ENCODE results near the gene CLOCK.

Gene CLOCK

DNA sequence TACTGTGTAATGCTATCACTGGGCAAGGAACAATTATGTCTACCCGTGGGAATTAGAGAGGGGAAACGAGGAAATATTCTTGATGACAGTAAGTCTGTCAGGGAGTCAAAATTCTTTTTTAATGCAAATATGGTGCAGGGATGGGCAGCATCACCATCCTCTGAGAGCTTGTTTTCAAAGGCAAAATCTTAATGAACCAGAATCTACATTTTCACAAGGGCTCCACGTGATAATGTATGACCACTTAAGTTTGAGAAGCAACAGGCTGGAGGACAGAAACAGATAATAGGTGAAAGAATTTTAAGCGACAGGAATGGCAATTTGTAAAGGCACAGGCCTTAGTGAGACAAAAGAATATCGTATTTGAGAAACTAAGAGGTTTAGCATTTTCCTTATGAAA lies 63.4 kb downstream of the CLOCK start:
- in situ Hi-C loops (cut with MboI; ENCODE audit: low sequenced_read_pairs), result no loop called here

DNA sequence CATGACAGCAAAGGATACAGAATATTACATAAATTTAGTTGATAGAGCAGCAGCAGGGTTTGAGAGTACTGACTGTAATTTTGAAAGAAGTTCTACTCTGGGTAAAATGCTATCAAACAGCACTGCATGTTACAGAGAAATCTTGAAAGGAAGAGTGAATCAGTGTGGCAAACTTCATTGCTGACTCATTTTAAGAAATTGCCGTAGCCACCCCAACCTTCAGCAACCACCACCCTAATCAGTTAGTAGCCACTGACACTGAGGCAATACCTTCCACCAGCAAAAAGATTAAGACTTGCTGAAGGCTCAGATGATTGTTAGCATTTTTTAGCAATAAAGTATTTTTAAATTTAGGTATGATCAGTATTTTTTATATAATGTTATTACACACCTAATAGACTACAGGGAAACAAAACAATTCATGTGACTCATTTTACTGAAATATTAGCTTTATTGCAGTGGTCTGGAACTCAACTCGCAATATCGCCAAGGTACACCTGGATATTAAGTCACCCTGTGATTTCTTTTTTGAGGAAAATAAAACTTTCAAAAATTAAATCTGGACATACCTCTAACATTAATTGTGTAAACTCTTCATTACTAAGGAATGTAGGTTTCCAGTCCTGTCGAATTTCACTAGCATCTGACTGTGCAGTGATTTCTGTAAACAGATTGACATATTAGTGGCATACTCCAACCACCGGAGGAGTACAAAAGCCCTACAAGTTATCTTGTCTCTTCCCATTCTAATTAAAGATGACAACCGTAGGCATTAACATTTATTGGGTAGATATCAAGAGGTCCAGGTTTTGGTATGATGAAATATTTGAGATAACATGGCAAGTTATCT lies 71.1 kb downstream of the CLOCK start:
- in situ Hi-C loops (cut with MboI; ENCODE audit: low sequenced_read_pairs), result no loop called here

DNA sequence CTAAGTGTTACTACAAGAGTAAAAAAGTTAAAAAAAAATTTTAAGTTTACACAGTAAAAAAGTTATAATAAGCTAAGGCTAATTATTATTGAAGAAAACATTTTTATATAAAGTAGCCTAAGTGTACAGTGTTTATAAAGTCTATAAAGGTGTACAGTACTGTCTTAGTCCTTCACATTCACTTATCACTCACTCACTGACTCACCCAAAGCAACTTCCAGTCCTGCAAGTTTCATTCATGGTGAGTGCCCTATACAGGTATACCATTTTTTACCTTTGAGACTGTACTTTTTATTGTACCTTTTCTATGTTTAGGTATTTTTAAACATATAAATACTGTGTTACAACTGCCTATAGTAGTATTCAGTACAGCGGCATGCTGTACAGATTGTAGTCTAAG lies 76.7 kb downstream of the CLOCK start:
- in situ Hi-C loops (cut with MboI; ENCODE audit: low sequenced_read_pairs), result no loop called here

DNA sequence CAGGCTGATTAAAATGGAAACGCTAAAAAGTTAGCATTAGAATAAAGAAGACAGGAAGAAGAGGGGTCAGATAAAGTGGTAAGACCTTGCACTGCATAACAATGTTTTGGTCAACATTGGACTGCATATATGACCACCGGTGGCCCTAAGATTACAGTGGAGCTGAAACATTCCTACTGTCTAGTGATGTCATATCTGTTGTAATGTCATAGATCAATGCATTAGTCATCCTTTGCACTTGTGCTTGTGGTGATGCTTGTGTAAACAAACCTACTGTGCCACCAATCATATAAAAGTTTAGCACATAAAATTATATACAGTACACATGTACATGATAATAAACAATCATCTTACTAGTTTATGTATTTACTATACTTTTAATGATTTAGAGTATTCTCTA lies 78.0 kb downstream of the CLOCK start:
- in situ Hi-C loops (cut with MboI; ENCODE audit: low sequenced_read_pairs), result no loop called here

DNA sequence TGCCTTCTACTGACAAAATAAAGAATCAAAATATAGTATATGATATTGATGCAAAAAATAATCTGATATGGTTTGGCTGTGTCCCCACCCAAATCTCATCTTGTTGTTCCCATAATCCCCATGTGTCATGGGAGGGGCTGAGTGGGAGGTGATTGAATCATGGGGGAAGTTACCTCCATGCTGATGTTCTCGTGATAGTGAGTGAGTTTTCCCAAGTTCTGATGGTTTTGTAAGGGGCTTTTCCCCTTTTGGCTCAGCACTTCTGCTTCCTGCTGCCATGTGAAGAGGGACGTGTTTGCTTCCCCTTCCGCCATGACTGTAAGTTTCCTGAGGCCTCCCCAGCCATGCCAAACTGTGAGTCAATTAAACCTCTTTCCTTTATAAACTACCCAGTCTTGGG lies 80.7 kb downstream of the CLOCK start:
- in situ Hi-C loops (cut with MboI; ENCODE audit: low sequenced_read_pairs), result no loop called here

DNA sequence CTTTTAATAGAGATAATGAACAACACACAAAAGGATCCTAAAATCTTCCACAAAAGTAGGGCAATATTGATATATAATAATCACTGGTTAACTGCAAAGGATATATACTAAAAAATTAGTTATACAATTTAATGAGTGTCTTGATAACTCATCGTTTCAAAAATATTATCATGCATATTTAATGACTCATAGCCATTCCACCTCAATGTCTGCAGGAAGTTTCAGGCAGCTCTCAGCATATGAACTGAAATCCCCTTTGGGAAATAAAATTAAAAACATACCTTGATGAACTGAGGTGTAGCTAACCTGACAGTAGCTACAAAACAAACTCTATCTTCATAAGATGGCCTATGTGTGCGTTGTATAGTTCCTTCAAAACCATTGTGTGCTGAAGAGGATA lies 88.1 kb downstream of the CLOCK start:
- in situ Hi-C loops (cut with MboI; ENCODE audit: low sequenced_read_pairs), result no loop called here

DNA sequence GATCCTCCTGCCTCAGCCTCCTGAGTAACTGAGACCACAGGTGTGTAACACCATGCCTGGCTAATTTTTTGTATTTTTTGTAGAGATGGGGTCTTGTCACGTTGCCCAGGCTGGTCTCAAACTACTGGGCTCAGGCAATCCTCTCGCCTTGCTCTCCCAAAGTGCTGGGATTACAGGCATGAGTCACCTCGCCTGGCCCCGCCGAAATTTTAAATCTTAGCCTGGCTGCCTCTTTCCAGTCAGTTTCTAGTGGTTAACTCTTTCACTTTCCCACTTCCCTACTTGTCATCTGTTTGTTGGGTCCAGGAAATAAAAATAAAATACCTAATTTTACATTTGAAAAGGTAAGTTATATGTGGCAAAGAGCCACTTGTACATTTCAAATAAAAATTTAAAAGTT lies 88.5 kb downstream of the CLOCK start:
- in situ Hi-C loops (cut with MboI; ENCODE audit: low sequenced_read_pairs), result no loop called here

DNA sequence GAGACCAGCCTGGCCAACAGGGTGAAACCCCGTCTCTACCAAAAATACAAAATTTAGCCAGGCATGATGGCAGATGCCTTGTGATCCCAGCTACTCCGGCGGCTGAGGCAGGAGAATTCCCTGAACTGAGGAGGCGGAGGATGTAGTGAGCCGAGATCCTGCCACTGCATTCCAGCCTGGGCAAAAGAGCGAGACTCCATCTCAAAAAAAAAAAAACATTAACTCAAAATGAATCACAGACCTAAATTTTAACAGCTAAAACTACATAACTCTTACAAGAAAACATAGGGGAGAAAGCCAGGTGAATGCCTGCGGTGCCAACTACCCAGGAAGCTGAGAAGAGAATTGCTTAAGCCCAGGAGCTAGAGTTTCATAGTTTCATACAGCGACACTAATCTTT lies 96.1 kb downstream of the CLOCK start:
- in situ Hi-C loops (cut with MboI; ENCODE audit: low sequenced_read_pairs), result no loop called here

DNA sequence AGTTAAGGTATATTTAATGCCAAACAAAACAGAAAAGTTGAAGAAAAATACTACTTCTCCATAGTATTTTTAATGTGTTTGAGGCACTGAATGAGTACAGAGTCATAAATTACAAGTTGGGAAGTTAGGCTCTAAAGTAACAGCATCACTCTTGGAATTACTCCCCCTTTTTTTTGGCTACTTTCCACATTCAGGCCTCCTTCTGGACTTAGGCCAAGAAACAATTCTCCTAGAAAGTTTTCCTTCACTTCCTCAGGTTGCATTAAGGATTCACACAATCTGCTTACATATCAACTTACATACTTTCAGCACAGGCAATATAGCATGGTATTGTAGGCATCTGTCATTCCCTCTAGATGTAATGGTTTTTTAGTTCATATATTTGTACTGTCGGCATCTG lies 98.9 kb downstream of the CLOCK start:
- in situ Hi-C loops (cut with MboI; ENCODE audit: low sequenced_read_pairs), result no loop called here

DNA sequence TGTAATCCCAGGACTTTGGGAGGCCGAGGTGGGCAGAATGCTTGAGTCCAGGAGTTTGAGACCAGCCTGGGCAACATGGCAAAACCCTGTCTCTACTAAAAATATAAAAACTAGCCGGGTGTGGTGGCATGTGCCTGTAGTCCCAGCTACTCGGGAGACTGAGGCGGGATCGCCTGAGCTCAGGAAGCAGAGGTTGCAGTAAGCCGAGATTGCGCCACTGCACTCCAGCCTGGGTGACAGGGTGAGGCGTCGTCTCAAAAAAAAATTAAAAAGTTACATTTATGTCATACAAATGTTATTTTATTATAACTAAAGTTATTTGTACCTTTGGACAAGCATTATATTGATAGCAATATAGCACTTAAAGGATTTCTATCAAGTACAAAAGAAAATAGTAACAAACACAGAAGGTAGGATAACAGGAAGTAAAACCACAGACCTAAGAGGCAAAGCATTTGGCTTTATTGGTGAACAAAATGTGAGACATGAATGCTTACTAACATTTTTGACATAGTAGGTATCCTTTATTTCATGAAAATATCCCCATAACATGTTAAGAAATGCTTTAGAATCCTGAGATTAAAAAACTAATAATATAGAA lies 99.5 kb downstream of the CLOCK start:
- in situ Hi-C loops (cut with MboI; ENCODE audit: low sequenced_read_pairs), result no loop called here

DNA sequence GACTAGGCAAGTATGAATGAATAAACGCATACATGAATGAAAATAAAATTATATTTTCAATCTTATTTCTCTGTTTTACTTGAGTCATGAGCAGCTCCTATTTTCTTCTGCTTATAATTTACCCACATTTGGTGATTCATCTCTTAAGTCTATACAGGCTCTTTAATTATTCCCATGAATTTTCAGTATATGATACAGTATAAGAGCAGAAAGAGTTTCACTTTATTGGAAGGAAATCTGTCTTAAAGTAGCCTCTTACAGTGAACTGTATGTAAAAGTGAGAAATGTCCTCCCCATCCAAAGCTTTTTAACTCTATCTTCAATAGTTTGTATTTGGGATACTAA lies 100.2 kb downstream of the CLOCK start:
- in situ Hi-C loops (cut with MboI; ENCODE audit: low sequenced_read_pairs), result no loop called here

DNA sequence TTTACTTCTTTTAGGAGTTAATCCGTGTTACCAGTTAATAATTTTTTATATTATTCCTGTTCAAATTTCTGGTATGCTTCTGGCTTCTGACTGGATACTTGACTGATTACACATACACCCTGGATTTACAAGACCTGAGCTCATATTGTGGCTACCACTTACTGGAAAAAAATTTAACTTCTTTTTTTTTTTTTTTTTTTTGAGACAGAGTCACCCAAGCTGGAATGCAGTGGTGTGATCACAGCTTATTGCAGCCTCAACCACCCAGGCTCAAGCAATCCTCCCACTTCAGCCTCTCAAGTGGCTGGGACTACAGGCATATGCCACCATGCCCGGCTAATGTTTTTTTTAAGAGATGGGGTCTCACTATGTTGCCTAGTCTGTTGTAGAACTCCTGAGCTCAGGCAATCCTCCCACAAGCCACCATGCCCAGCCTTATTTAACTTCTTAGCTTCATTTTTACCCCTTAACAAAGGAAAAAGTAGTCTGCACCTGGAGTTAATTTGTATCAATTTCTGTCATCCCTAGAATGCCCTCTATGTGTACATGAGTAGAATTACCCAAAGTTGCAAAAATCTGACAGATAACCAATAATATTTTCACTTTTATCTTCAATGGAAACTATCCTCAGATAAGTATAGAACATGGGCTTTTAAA lies 100.7 kb downstream of the CLOCK start:
- in situ Hi-C loops (cut with MboI; ENCODE audit: low sequenced_read_pairs), result no loop called here

DNA sequence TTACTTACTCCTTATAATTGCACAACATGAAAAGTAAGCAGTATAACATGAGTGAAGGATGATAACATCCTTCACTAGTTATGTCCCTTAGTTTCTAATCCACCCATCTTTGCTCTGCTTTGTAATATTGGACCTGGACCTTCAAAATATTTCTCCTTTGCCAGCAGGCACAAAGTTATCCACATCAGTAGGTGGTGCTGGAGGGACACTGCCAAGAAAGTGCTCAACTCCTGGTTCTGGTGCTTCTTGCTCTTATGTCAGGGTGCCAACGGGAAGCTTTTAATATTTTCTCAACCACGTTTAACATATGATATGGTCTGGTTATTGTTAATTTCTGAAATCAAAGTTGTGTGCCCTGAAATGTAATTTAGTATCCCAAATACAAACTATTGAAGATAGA lies 101.9 kb downstream of the CLOCK start:
- in situ Hi-C loops (cut with MboI; ENCODE audit: low sequenced_read_pairs), result no loop called here

DNA sequence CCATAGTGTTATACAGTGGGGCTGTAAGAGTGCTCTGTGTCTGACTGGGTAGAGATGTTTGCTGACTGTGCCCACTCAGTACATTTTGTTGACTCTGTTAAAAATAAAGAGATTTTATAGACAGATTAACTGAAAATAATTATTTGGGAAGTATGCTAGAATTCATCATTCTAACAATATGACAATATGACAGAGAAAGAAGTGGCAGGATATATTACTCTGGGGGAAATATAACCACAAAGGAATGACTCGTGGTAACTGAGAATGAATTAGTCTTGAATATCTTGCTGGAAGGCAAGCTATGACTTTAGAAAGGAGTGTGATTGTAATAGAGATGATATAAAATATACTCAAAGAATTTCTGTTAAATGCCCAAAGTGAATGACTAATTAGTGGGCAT lies 104.2 kb downstream of the CLOCK start:
- in situ Hi-C loops (cut with MboI; ENCODE audit: low sequenced_read_pairs), result no loop called here

DNA sequence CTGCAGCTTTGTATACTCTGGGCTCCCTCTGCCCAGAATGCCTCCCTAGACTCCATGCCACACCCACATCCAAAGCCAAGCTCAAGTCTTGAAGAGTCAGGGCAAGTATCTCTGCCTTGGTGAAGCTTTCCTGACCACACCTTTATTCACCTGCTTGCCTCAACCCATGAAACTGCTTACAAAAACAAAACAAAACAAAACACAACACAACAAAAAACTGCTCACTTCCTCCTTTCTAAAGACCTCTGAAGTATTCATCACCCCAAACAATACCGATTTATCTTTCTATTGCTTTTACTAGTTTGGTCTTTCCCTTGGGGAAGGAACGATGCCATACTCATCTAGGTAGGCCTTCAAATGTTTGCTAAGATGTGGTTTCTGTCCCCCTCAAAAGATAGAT lies 105.9 kb downstream of the CLOCK start:
- in situ Hi-C loops (cut with MboI; ENCODE audit: low sequenced_read_pairs), result no loop called here

DNA sequence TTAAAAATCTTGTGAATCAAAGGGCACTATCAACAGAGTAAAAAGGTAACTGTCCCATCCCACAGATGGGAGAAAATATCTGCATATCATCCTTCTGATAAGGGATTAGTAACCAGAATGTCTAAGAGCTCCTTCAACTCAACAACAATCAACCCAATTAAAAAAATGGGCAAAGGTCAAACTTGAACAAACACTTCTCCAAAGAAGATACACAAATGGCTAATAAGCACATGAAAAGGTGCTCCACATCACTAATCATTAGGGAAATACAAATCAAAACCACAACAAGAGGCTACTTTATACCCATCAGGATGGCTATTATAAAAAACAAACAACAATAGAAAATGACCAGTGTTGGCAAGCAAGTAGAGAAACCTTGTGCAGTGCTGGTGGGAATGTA lies 107.7 kb downstream of the CLOCK start:
- in situ Hi-C loops (cut with MboI; ENCODE audit: low sequenced_read_pairs), result no loop called here

DNA sequence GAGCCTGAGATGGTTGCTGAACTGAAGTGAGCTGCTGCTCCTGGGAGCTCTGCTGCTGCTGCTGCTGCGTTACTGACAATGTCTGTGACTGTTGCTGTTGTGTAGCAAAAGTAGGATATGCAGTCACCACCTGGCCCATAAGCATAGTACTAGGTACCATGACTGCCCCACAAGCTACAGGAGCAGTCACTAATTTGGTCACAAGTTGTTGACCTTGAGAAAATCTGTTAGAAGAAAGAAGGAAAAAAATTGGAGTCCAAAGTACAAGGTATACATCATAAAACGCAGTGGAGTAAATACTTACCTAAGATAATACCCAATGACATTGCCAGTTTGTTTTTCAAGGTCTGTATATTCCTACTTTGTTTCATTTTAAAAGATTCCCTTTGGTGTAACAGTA lies 108.4 kb downstream of the CLOCK start:
- in situ Hi-C loops (cut with MboI; ENCODE audit: low sequenced_read_pairs), result no loop called here

DNA sequence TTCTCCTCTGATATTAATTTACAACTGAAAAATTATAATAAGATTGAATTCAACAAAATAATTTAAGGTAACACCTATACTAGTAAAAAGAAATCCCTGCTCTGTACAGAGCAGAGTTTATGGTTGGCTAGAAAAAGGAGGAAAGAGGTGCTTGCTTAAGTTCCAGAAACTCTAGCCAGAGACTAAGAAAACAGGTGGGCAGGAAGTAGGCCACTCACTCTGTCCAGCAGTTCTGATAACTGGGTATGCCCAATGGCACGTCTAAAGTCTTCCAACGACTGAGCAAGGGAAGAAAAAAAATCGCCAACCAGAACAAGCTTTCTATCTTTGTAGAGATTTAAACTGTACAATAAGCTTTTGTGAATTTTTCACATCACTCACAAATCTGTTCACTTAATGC lies 108.9 kb downstream of the CLOCK start:
- in situ Hi-C loops (cut with MboI; ENCODE audit: low sequenced_read_pairs), result no loop called here

DNA sequence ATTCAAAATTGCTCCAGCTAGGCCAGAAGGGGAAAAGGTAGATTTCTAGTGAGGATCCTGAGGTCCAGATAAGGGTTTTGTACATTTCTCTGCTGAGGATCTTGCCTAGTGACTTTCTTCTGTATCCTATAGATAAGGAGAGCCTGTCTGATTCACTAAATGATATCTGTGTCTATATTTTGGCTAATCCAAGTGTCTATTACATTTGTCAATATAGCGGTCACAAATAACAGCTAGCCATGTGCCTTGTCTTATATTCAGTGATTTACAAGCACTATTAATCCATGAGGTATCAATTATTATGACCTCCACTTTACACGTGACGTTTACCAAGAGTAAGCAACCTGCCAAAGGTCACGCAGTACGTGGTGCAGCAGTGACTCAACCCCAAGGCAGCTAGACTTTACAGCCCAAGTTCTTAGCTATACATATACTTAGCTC lies 109.3 kb downstream of the CLOCK start:
- in situ Hi-C loops (cut with MboI; ENCODE audit: low sequenced_read_pairs), result no loop called here

DNA sequence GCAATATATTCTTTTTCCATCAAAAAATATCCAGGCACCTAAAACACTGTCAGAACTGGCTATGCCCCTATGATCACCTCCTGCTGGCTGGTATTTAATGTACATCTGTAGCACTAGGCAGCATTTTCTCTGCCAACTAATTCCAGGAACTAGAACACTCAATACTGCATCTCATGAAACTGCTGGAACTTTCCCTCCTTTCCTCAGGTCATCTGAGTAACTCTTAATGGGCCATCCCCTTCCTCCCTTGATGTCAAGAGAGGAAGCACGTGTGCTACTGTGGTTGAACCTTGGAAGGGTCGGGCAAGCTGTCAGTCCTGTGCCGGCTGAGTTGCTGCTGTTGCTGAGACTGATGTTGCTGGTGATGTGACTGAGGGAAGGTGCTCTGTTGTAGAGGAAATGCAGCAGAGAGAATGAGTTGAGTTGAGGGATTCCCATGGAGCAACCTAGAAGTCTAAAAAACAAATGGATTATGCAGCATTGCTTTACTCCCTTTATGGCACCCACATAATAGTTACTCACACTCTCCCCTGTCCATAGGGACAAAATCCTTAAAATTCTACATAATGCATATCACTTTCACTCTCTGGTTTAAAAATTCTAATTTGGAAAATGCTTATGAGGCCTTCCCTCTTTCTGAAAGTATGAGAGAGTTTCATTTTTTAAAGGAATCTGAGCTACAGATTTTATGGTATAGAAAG lies 111.4 kb downstream of the CLOCK start:
- in situ Hi-C loops (cut with MboI; ENCODE audit: low sequenced_read_pairs), result no loop called here

DNA sequence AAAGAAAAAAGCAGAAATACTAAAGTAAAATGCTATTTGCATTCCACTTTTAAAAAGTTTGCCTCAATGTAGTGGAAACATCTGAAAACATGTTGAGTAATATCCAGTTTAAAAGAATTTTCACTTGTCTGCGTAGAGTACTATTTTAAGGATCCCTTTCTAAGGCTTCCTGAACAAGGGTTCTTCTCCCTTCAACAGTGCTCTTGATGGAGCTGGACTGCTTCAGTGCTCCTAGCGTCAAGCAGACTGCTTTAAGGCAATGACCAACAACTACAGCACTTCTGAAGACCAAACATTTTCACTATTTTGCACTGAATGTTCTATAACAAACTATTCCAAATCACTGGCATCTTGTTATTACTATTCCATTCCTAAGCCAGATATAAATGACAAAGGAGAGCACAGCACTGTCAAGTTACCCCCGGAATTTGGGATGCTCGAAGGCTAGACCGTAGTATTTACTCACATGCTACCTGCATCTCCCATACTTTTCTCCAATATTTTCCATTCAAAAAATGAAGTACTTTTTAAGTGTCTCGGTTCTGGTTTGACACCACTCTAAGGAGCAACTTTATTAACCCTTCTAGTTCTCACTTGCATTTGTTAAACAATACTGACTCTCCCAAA lies 114.9 kb downstream of the CLOCK start:
- in situ Hi-C loops (cut with MboI; ENCODE audit: low sequenced_read_pairs), result no loop called here
